Panc1 (cell line): ENCODE measurements around the gene KRTDAP. TPM values are rescaled to one million over a fixed set of nuclear protein-coding genes. Genes with fewer than 3 reads are reported as not detected.

Experiments
- ATAC-seq: fragments of 200-7000 bp; cut with Tn5 transposase; 2 replicates; pipeline ENCODE4 v1.9.1; 2020; ENCODE audit warnings: mild to moderate bottlenecking, moderate library complexity
- BruUV-seq: library from RNA; stranded (reverse); fragments of 400-500 nt; replicated peaks from 2 replicates; lab custom pipeline; 2021; lab: Mats Ljungman, UMichigan
- CTCF ChIA-PET: fragments of 300-600 bp; sonication (Branson Sonifier 250); formaldehyde crosslinking; loops from one replicate; lab custom pipeline; 2022; ENCODE audit warnings: antibody characterized with exemption; lab: Charles Lee
- POLR2A ChIA-PET: fragments of 300-600 bp; sonication (Branson Sonifier 250); formaldehyde crosslinking; loops from one replicate; lab custom pipeline; 2022; ENCODE audit warnings: antibody characterized with exemption; lab: Charles Lee
- DNase-seq: peaks from one replicate; pipeline ENCODE4 v3.0.0-alpha.2; 2010; ENCODE audit warnings: low read depth, low spot score
- H3K27ac ChIP-seq: 2 replicates; pipeline ENCODE4 v1.5.1; 2011; ENCODE audit warnings: mild to moderate bottlenecking, low read length, inconsistent platforms
- H3K27me3 ChIP-seq: fragments of 200-500 bp; sonication (Bioruptor generic); 2 replicates; pipeline ENCODE4 v1.6.0; 2014; ENCODE audit warnings: low read length, inconsistent platforms; ENCODE audit not compliant: control insufficient read depth, insufficient read depth
- H3K36me3 ChIP-seq: fragments of 200-500 bp; sonication (Bioruptor generic); 2 replicates; pipeline ENCODE4 v1.5.1; 2014; ENCODE audit warnings: inconsistent platforms, mild to moderate bottlenecking, low read length, moderate library complexity; ENCODE audit not compliant: control insufficient read depth, insufficient read depth
- H3K4me1 ChIP-seq: 2 replicates; pipeline ENCODE4 v1.5.1; 2011; ENCODE audit warnings: inconsistent platforms, mild to moderate bottlenecking, low read length, moderate library complexity; ENCODE audit not compliant: control insufficient read depth, insufficient read depth
- H3K4me3 ChIP-seq, 2 experiments: 2 replicates each; pipeline ENCODE4 v1.5.1; 2011 to 2012; ENCODE audit warnings: low read depth in 2 of 2, low read length in 2 of 2, mild to moderate bottlenecking in 2 of 2, inconsistent platforms in 1 of 2, moderate library complexity in 1 of 2
- H3K9me3 ChIP-seq: fragments of 200-500 bp; sonication (Bioruptor generic); 2 replicates; pipeline ENCODE4 v1.5.1; 2014; ENCODE audit warnings: low read depth, mild to moderate bottlenecking, inconsistent platforms, low read length, moderate library complexity; ENCODE audit not compliant: control insufficient read depth, insufficient read depth
- POLR2AphosphoS5 ChIP-seq: IDR thresholded peaks from 2 replicates; pipeline ENCODE4 v1.6.1; 2012; ENCODE audit warnings: mild to moderate bottlenecking, low read depth, low read length, moderate library complexity
- SIN3A ChIP-seq: IDR thresholded peaks from 2 replicates; pipeline ENCODE4 v1.6.1; 2012; ENCODE audit warnings: low read depth, mild to moderate bottlenecking, low read length, moderate library complexity, borderline replicate concordance; ENCODE audit not compliant: insufficient read depth
- TCF7L2 ChIP-seq: IDR thresholded peaks from 2 replicates; pipeline ENCODE4 v1.6.1; 2011; ENCODE audit warnings: mild to moderate bottlenecking, low read depth, low read length, inconsistent platforms
- in situ Hi-C: cut with HindIII; loops from 2 replicates; pipeline ENCODE4 v1.10.0; 2016; ENCODE audit warnings: low sequenced_read_pairs, low pct_unique_long_range_greater_than_20kb
- intact Hi-C: fragments of 100-400 bp; cut with micrococcal nuclease; formaldehyde crosslinking; loops from one replicate; pipeline ENCODE4 v1.10.0; 2022; ENCODE audit not compliant: unreplicated experiment
- total RNA-seq: library from RNA; stranded (reverse); gene quantifications from one replicate; pipeline ENCODE4 v1.2.1, GENCODE V29; 2021; ENCODE audit not compliant: unreplicated experiment
- TF ChIP-seq, protein P1 (sequence below), 2 experiments: IDR thresholded peaks; 2 replicates each; pipeline ENCODE4 v1.6.1; 2011 to 2012; ENCODE audit warnings: low read depth in 2 of 2, control low read depth in 1 of 2, low read length in 1 of 2, mild to moderate bottlenecking in 1 of 2, moderate library complexity in 1 of 2; ENCODE audit not compliant: insufficient read depth in 1 of 2
- TF ChIP-seq, protein P2 (sequence below): fragments of 450-650 bp; IDR thresholded peaks from 2 replicates; pipeline ENCODE4 v1.5.1; 2017; ENCODE audit warnings: mild to moderate bottlenecking

Gene KRTDAP
- total RNA-seq, 1 experiment from 2014 or later = not detected

DNA sequence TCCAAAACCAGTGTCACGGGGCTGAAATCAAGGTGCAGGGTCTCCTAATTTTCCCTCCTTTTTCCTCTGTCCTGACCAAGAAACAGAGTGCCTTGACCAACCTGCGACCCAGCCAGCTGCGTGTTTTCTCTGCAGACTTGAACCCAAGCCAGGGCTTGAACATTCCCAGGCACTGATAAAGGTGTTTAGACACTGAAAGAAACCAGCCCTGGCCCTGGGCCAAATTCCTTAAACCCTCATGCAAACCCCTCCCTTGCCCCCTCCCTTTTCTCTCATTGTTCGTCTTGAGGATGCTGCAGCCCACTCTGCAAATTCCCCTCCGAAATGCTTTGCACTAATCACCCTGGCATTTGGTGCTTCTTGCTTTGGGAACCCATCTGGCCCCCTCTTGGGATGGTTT lies 51.7 kb downstream of the KRTDAP start:
- DNase-seq = no peak
- ChIA-PET CTCF (interaction anchor here (0.6 to 0.8 kb wide), 2 partner anchors 207 to 369 kb away, joined by 3 to 4 read pairs; no protein-coding TSS in a partner anchor), POLR2A (no interaction called here)
- Histone ChIP-seq H3K27ac (no peak overlapping the region), H3K4me3 (no peak overlapping the region), H3K36me3 (no peaks in the 10 kb centered on the region), H3K4me1 (no peaks in the 10 kb centered on the region), H3K9me3 (no peaks in the 10 kb centered on the region), H3K27me3 (peaks cover 5% of the 10 kb centered on the region)
- no TSS peak for BruUV-seq
- TF ChIP-seq SIN3A (no peak), TCF7L2 (no peak), POLR2AphosphoS5 (no peak)
- TF ChIP-seq, protein P1, sequence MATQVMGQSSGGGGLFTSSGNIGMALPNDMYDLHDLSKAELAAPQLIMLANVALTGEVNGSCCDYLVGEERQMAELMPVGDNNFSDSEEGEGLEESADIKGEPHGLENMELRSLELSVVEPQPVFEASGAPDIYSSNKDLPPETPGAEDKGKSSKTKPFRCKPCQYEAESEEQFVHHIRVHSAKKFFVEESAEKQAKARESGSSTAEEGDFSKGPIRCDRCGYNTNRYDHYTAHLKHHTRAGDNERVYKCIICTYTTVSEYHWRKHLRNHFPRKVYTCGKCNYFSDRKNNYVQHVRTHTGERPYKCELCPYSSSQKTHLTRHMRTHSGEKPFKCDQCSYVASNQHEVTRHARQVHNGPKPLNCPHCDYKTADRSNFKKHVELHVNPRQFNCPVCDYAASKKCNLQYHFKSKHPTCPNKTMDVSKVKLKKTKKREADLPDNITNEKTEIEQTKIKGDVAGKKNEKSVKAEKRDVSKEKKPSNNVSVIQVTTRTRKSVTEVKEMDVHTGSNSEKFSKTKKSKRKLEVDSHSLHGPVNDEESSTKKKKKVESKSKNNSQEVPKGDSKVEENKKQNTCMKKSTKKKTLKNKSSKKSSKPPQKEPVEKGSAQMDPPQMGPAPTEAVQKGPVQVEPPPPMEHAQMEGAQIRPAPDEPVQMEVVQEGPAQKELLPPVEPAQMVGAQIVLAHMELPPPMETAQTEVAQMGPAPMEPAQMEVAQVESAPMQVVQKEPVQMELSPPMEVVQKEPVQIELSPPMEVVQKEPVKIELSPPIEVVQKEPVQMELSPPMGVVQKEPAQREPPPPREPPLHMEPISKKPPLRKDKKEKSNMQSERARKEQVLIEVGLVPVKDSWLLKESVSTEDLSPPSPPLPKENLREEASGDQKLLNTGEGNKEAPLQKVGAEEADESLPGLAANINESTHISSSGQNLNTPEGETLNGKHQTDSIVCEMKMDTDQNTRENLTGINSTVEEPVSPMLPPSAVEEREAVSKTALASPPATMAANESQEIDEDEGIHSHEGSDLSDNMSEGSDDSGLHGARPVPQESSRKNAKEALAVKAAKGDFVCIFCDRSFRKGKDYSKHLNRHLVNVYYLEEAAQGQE (IDR thresholded peaks at IDR 0.05; ENCODE audit: insufficient read depth in 1 of 2, low read depth in 2 of 2, low read length in 1 of 2) = no peak
- TF ChIP-seq, protein P2, sequence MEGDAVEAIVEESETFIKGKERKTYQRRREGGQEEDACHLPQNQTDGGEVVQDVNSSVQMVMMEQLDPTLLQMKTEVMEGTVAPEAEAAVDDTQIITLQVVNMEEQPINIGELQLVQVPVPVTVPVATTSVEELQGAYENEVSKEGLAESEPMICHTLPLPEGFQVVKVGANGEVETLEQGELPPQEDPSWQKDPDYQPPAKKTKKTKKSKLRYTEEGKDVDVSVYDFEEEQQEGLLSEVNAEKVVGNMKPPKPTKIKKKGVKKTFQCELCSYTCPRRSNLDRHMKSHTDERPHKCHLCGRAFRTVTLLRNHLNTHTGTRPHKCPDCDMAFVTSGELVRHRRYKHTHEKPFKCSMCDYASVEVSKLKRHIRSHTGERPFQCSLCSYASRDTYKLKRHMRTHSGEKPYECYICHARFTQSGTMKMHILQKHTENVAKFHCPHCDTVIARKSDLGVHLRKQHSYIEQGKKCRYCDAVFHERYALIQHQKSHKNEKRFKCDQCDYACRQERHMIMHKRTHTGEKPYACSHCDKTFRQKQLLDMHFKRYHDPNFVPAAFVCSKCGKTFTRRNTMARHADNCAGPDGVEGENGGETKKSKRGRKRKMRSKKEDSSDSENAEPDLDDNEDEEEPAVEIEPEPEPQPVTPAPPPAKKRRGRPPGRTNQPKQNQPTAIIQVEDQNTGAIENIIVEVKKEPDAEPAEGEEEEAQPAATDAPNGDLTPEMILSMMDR = no peak
- ATAC-seq = no peak
- intact Hi-C loops (no loop called here), in situ Hi-C loops (no loop called here)

DNA sequence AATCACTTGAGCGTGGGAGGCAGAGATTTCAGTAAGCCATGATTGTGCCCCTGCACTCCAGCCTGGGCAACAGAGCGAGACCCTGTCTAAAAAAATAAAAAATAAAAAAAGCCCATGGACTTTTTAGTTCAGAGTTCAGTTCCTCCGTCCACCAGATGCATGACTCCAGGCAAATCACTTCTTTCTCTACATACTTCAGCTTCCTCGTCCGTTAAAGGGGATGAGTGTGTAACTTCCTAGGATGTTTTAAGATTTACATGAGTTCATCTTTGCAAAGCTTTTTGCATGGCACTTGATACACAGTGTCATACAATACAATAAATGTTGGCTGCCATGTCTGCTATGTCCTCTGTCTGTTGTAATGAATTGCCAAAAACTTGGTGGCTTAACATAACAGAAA lies 52.2 kb downstream of the KRTDAP start:
- ATAC-seq (no peak), DNase-seq (no peak)
- CTCF ChIA-PET = interaction anchor here (0.6 to 0.8 kb wide), 2 partner anchors 206 to 368 kb away, joined by 3 to 4 read pairs; no protein-coding TSS in a partner anchor
- no peaks in the 10 kb centered on the region for H3K36me3 ChIP-seq
- H3K4me1 ChIP-seq = no peaks in the 10 kb centered on the region
- in situ Hi-C loops = no loop called here
- H3K4me3 ChIP-seq = no peak overlapping the region
- no TSS peak for BruUV-seq
- intact Hi-C loops = no loop called here
- no peaks in the 10 kb centered on the region for H3K9me3 ChIP-seq
- H3K27ac ChIP-seq = no peak overlapping the region
- peaks cover 8% of the 10 kb centered on the region for H3K27me3 ChIP-seq
- TF ChIP-seq POLR2AphosphoS5 = no peak
- TF ChIP-seq TCF7L2 = no peak
- no peak for TF ChIP-seq SIN3A
- TF ChIP-seq, protein P2 = no peak
- TF ChIP-seq, protein P1 (IDR thresholded peaks at IDR 0.05; ENCODE audit: insufficient read depth in 1 of 2, low read depth in 2 of 2, low read length in 1 of 2) = no peak
- POLR2A ChIA-PET = interaction anchor here (0.6 kb wide), 2 partner anchors 77 to 96 kb away, joined by 3 to 4 read pairs; no protein-coding TSS in a partner anchor
